ENCODE results near the gene SNORC. TPM values are rescaled to one million over a fixed set of nuclear protein-coding genes. Genes with fewer than 3 reads are reported as not detected.

The SNORC gene
- total RNA-seq, 2 donors from 2014 or later: 1.7 to 8.0 TPM

DNA sequence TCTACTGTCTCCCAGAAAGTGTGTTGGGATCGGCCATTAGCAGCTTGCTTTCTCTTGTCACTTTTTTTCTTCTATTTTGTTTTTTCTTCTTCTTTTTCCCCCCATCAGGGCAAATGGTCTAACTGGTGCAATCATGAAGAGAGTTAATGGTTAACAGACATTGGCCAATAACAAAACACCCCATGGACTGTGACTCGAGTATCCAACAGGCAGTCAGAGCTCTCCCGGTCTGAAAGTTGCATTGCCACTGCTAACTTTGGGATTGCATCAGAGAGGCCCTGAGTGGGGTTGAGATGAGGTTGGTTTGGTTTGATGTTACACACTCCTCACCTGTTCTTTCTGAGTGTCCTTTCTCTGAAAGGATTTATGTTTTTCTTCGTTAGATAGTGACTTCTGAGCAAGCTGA is 12.9 kb upstream of the SNORC start:
- Histone ChIP-seq H3K9me3 (no peaks in the 10 kb centered on the region), H3K4me3 (no peak overlapping the region), H3K27me3 (replicated peaks; ENCODE audit: insufficient read depth) (no peaks in the 10 kb centered on the region), H3K4me1 (replicated peaks) (no peaks in the 10 kb centered on the region), H3K36me3 (no peaks in the 10 kb centered on the region), H3K27ac (no peak overlapping the region)
- no peak for DNase-seq (ENCODE audit: low spot score)
- no peak for TF ChIP-seq POLR2A (IDR thresholded peaks at IDR 0.05)
- no peak for TF ChIP-seq CTCF (IDR thresholded peaks at IDR 0.05)
- no peak for TF ChIP-seq POLR2AphosphoS5 (IDR thresholded peaks at IDR 0.05)
- WGBS: 68% methylated on average over 4 of the region's 4 CpGs
- intact Hi-C loops (cut with DNase I): no loop called here

DNA sequence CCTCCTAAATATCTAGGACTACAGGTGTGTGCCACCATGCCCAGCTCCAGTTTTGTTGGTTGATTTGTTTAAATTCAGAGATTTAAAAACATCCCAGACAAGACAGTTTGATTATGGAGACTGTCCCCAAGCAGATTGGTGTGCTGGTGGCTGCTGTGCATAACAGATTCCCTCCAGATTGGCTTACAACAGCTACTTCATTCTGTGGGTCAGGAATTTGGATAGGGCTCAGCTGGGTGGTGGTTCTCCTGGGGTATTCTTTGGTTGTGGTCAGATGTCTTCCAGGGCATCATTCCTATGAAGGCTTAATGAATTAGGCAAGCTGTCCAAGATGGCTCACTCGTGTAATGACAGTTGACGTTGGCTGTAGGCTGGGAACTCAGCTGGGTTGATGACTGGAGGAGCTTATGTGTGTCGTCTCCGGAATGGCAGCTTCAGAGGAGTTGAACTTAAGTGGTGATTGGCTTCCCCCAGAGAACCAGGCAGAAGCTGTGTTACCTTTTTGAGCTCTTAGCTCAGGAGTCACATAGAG is 10.6 kb upstream of the SNORC start:
- H3K27ac ChIP-seq: no peak overlapping the region
- H3K9me3 ChIP-seq: no peaks in the 10 kb centered on the region
- no peak for DNase-seq (ENCODE audit: low spot score)
- intact Hi-C loops (cut with DNase I): no loop called here
- H3K27me3 ChIP-seq (replicated peaks; ENCODE audit: insufficient read depth): no peaks in the 10 kb centered on the region
- no peaks in the 10 kb centered on the region for H3K36me3 ChIP-seq
- TF ChIP-seq POLR2AphosphoS5 (IDR thresholded peaks at IDR 0.05) (no peak), CTCF (IDR thresholded peaks at IDR 0.05) (no peak), POLR2A (IDR thresholded peaks at IDR 0.05) (no peak)
- H3K4me1 ChIP-seq (replicated peaks): no peaks in the 10 kb centered on the region
- WGBS: 83% methylated on average over 4 of the region's 4 CpGs
- no peak overlapping the region for H3K4me3 ChIP-seq

- WGBS: 85% methylated on average over 9 of the region's 9 CpGs
- Histone ChIP-seq H3K4me1 (replicated peaks) (no peaks in the 10 kb centered on the region), H3K27ac (no peak overlapping the region), H3K36me3 (no peaks in the 10 kb centered on the region), H3K4me3 (no peak overlapping the region), H3K27me3 (replicated peaks; ENCODE audit: insufficient read depth) (no peaks in the 10 kb centered on the region), H3K9me3 (no peaks in the 10 kb centered on the region)
- TF ChIP-seq CTCF (IDR thresholded peaks at IDR 0.05): no peak
- no peak for TF ChIP-seq POLR2A (IDR thresholded peaks at IDR 0.05)
- no peak for TF ChIP-seq POLR2AphosphoS5 (IDR thresholded peaks at IDR 0.05)
- DNase-seq (ENCODE audit: low spot score): no peak
- intact Hi-C loops (cut with DNase I): no loop called here
Observed at GRCh38 chr2:232860593-232861241, 9.3 kb upstream of the SNORC start.

- Histone ChIP-seq H3K36me3 (no peaks in the 10 kb centered on the region), H3K27ac (no peak overlapping the region), H3K27me3 (replicated peaks; ENCODE audit: insufficient read depth) (no peaks in the 10 kb centered on the region), H3K4me1 (replicated peaks) (no peaks in the 10 kb centered on the region), H3K4me3 (no peak overlapping the region), H3K9me3 (no peaks in the 10 kb centered on the region)
- 97% methylated on average over 5 of the region's 5 CpGs for WGBS
- intact Hi-C loops (cut with DNase I): no loop called here
- DNase-seq (ENCODE audit: low spot score): no peak
- TF ChIP-seq POLR2AphosphoS5 (IDR thresholded peaks at IDR 0.05) (no peak), CTCF (IDR thresholded peaks at IDR 0.05) (no peak), POLR2A (IDR thresholded peaks at IDR 0.05) (no peak)
Observed at GRCh38 chr2:232861353-232861752, 8.7 kb upstream of the SNORC start.

GRCh38 chr2:232863996-232864395 is 6.1 kb upstream of the SNORC start:
- Histone ChIP-seq H3K9me3 (no peaks in the 10 kb centered on the region), H3K4me3 (no peak overlapping the region), H3K27ac (no peak overlapping the region), H3K27me3 (replicated peaks; ENCODE audit: insufficient read depth) (no peaks in the 10 kb centered on the region), H3K36me3 (no peaks in the 10 kb centered on the region), H3K4me1 (replicated peaks) (no peaks in the 10 kb centered on the region)
- DNase-seq (ENCODE audit: low spot score): no peak
- intact Hi-C loops (cut with DNase I): no loop called here
- TF ChIP-seq POLR2AphosphoS5 (IDR thresholded peaks at IDR 0.05): no peak
- no peak for TF ChIP-seq CTCF (IDR thresholded peaks at IDR 0.05)
- no peak for TF ChIP-seq POLR2A (IDR thresholded peaks at IDR 0.05)
- WGBS: 94% methylated on average over 2 of the region's 2 CpGs

All from prostate gland (tissue), 2 donors.